HG03354 (cell line): Measurements from ENCODE around the gene CALD1.

Experiments
- ATAC-seq: cut with Tn5 transposase; IDR thresholded peaks from one replicate; pipeline ENCODE4 v1.9.1; 2021; ENCODE audit warnings: mild to moderate bottlenecking; ENCODE audit not compliant: unreplicated experiment, poor library complexity, severe bottlenecking

Gene CALD1

DNA sequence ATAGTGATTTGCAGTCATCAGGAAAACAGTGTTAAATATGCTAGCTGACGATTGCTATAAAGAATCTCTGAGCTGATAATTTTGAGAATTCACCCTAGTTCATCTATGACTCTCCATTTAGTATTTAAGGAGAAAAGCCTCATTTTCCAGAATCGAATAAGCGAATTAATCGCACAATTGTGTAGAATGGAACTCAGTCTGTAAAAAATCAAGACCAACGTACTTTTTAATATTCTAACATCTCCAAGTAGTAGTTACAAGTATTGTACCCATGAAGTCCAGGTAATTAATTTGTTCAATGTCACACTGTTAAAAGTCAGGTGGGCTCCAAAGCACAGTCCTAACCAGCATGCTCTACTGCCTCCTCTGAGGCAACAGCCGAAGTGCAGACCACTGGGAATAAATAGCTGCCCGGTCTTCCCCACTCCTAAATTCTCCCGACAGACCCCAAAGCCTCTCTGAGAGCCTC lies 206.5 kb downstream of the CALD1 start:
- peak; percentile 57 for ATAC-seq

- ATAC-seq = peak; percentile 95
Observed at GRCh38 chr7:134986363-134987251, 207.2 kb downstream of the CALD1 start, which contains the start of gene AGBL3. Gene AGBL3 (plus strand): TSS chr7:134986508. CDS start chr7:134987934, 1,426 bp downstream.

DNA sequence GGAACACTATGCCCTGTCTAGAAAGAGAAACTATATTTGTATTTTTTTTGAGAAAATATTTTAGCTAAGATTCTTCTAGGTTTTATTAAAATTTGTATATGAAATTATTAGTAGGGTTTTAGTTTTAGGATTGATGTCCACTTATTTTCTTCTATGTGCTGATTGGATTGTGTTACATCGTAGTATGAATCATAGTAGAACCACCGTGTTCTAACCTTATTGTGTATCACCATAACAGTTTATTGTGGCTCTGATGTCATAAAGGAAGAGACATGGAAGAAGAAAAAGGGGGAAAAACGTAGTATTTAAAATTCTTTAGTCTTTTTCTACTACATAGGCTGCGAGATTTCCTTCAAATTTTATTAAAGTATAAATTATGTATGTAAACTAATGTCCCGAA lies 208.7 kb downstream of the CALD1 start:
- ATAC-seq = no peak

DNA sequence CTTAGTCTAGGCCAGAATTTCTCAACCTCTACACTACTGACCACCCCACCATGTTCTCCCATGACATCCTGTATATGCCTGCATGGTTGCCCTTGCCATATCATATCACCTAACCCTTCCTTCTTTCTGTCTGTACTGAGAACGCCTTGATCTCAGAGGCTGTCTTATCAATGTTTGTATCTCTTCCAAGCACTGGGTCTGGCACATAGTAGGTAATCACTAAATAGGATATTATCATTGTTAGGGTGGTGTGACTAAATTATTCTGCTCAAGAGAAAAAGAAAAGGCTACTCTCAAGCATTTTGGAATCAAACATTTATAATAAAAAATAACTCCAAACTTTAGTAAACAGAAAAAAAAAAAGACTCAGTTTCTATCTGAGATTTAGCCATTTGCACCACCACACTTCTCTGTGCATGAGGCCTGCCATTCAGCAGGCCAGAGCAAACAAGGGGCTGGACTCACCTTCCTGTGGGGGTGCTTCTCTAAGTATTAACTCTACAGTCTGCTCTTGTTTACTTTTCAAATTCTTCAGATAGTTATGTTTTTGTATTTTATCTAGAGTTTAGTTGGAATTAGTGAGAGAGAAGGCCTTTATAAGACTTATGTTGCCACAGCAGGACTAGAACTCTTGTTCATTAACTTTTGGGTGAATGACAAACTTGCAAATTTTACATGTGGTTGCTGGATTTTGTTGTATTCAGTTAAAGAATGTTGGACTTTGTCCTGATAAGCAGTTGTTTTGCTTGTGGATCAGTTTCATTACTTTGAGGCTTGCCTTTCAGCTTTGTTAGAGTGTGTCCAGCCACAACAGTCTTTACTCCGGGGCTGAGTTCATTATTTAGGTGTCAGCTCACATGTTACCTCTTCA lies 212.3 kb downstream of the CALD1 start:
- ATAC-seq = no peak

DNA sequence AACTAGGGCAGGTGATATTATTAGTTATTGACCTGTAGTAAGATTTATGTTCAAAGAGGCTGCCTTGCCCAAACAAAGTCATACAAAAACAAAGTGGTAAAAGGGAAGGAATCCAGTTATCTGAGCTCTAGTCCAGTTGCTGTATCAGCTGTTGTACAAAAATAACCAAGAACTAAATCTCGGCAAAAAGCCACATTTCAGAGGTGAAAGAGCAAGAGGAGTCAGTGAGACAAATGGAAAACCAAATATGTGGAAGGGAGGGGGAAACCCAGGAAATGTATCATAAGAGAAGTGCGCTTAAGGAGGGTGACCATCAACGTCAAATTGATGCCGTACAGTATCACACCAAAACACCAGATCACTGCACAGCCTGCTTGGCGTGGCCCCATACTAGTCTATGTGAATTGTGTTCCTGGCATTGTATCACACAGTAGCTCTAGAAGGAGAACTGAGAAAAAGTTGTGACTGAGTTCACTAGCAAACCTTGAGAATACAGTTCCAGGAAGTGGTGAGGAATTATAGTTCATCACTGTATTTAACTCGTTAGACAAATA lies 213.3 kb downstream of the CALD1 start:
- peak; percentile 67 for ATAC-seq

GRCh38 chr7:134993877-134994456 lies 214.5 kb downstream of the CALD1 start:
- ATAC-seq = no peak

- ATAC-seq = peak; percentile 61
Observed at GRCh38 chr7:134995239-134996096, 216.0 kb downstream of the CALD1 start.

- peak; percentile 53 for ATAC-seq
Observed at GRCh38 chr7:134996097-134996550, 216.7 kb downstream of the CALD1 start.

DNA sequence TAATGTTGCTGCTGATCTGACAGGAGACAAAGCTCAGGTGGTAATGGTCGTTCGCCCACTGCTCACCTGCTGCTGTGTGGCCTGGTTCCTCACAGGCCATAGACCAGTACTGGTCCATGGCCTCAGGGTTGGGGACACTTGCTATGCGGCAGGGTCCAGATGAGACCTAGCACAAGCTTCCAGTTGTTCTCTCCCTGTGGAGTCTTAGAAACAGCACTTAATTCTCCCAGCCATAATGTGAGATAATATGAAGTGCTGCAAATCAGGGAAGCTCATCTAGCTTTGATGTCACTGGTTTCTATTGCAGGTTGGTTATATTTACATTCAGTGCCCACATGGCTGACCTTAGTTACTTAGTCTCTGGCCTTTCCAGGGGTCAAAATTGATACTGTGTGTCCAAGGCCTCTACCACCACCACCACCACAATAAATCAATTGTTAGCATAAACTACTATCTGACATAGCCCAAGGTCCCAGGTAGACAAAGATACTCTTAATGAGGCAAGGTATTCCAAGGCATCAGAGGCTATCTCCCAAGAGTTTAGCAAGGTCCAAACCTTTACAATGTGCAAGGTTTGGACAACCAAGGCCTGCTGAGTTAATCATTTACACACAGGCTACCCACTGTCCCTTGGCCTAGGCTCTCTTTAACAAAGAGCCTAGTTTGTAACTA lies 217.9 kb downstream of the CALD1 start:
- ATAC-seq = no peak

DNA sequence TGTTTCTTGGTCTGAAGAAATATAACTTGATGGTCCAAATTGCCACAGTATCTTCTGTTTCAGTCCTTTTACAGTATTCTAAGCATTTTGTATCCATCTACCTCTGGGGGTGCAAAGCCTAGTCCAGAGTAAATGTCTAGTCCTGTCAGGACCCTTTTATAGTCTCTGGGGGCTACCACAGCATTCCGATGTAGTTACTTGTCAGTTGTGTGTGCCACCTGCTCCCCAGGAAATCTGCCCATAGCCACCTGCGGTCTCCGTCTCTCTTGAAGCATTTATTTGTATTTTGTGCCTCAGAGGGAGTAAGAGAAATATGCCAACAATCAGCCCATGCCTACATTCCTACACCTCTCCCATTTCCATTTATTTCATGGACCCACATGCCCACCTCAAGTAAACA lies 219.7 kb downstream of the CALD1 start:
- ATAC-seq = no peak

DNA sequence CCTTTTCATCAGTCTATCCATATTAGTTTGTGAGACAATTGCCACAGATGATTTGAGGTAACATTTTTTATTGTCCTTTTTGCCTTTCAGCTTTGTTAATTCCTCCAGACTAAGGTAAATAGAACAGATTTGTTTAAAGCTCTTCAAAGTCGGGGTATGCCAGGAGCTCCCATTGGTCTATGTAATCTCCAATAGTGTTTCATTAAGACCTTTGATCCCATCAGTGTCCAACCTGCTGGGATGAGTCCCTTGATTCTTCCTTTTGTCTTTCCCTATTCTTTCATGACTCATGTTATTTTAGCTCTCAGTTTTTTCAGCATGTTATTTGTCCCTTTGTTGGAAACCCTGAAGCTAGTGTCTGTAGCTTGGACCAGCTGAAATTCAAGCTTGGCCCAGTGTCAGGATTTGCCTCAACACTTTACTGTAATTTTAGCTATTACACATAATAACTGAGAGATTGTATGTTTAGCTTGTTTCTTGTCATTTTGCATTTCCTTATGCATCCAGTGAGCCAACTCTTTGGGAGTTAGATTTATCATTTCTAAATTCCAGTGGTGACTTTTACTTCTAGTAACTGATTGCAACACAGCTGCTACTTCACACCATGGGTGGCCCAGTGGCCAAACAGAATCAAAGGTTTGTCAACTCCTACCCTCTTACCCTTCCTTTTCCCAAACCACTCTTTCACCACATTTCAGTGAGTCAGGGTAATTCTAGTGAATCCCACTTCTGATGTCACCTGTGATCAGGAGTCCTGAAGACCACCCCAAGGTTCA lies 222.1 kb downstream of the CALD1 start:
- no peak for ATAC-seq

DNA sequence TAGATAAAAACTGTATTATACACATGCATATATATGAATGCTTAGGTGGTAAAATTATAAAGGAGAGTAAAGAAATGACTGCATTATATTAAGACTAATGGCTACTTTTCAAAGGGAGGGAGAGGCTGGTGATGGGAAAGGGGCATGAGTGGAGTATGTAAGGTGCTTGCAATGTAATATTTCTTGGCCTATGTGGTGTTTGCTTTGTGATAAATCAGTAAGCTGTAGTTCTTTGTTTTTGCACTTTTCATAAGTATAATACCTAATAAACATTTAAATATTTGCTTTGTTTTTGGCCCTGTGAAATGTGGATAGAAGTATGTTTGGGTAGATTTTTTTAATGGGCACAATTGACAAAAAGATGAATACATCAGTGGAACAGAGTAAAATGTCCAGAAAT lies 232.8 kb downstream of the CALD1 start:
- no peak for ATAC-seq
